CD4-positive, alpha-beta T cell treated with Interferon gamma for 1 hour (primary cell): ENCODE data around the gene KRTAP24-1.

Experiments
- DNase-seq: peaks from one replicate; pipeline ENCODE4 v3.0.0-alpha.2; 2020

Gene KRTAP24-1, protein sequence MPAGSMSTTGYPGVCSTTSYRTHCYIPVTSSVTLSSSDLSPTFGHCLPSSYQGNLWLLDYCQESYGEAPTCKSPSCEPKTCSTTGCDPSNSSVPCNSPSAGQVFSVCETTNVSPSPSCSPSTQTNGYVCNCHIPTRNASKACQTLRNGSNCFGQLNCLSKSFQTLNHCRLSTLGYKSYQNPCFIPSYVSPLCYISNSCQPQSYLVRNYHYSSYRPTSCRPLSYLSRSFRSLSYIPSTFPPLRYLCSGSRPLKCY

DNA sequence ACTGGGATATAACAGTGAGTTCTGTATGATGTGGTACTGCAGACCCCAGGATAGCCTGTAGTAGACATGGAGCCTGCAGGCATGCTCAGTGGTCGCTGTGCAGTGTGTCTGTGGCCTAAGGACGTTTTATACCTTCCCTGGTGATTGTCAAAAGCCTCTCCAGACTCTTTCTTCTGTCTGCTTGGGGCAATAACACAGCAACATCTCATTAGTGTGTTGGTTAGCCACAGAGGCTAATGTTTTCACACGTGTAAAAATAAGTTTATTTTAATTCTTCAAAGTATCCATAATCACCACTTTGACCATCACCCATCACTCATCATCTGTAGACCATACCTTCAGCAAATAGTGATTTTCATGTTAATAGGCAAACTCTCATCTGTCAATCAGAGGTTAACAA, at the start of gene KRTAP24-1:
Gene KRTAP24-1, minus strand, starts transcription at position 101 of the 400 bp plus-strand sequence. Its CDS starts 18 bp downstream, at position 83.
- DNase-seq, result no peak

DNA sequence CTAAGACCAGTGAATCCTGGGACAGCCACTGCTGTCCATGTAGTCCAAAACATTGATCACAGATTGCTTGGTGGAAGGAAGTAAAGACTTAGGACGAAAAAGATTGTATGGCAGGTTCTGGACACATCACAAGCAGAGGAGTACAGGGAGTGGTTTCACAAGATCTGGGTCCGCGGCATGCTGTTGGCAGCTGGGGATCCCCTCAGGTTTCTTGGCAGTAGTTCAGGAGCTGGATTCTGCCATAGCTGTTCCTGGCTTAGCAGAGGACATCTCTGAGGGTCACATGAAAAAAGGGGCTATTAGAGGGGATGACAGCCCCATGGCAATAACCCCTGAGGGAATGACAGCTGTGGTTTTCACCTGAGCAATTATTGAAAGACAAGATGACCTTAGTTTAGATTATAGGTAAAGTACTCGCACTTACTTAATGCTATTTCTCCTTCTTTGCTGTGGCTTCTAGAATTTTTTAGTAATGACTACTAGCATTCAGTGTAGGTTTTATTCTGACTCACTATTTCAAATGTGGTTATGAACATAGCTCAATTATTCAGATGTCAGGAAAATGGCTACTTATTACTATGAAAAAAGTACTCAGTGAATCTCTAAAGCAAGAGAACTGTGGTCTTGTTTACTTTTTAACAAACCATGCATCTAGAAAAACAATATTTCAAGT, 46.6 kb upstream of the KRTAP24-1 start:
- DNase-seq, result no peak

DNA sequence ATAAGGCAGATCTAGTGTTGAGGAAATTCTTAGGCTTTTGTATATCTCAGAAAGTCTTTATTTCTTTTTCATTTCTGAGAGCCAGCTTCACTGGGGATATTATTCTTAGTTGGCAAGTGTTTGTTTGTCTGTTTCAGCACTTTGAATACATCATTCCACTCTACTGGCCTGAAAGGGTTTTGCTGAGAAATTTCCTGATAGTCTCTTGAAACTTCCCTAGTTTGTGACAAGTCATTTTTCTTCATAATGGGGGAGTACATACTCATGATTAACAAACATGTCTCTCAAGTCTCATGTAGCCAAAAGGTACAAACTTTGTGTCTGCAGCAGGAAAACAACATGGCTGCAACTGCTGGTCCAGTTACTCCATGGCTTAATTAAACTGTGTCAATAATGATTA, 43.6 kb upstream of the KRTAP24-1 start:
- no peak for DNase-seq

DNA sequence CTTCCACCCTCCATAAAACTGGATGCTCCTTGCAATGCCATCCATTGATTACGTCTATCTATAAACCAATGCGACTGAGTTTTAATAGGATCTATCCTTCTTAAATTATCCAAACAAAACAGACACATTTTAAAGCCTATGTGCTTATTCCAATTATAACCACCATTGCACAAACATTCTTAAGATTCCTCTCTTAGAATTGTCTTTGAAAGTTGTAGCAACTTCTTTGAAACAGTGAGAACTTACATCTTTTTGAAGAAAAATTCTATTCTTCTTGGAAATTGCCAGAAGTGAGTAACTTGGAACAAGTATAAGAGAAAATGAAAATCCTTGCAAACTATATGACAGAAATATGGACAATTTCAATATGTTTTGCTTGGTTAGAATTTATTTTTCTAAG, 37.5 kb upstream of the KRTAP24-1 start, which contains the start of gene KRTAP26-1:
Gene KRTAP26-1, minus strand, starts transcription at position 101 of the 400 bp plus-strand sequence. CDS start 280 bp downstream, outside the sequence.
- DNase-seq, result no peak

DNA sequence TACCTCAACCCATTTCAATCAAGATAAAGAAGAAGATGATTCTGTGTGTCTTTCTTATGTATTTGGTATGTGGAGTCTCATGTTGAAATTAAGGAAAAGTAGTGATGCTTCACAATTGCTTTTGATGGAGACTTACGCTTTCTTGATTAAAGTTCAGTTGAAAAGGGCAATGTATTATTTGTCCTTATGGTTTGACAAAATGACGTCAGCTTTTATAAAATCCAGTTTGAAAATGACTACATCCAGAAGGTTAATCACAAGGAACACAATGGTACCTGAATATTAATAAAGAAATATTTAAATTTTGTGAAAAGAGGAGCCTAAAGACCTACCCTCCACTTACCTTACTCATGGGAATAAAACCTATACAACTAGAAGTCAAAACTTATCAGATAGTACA, 33.0 kb upstream of the KRTAP24-1 start:
- no peak for DNase-seq

DNA sequence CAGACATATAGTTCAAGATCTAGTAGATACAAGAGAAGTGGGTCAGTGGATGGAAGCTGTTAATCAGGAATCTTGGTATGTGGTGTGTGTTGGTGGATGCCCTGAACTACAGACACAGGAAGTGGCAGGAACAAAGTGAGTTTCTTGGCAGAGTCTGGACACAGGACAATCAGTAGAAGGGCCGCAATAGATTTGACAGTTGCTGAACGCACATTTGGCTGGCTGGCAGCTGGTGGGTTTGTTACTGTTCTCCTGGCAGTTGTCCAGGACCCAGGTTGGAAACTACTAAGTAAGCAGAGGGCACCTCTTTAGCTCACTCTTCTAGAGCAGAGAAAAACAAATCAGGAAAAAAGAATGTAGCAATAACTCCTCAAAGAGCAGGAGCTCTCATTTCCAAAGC, 24.1 kb upstream of the KRTAP24-1 start:
- DNase-seq, result no peak

DNA sequence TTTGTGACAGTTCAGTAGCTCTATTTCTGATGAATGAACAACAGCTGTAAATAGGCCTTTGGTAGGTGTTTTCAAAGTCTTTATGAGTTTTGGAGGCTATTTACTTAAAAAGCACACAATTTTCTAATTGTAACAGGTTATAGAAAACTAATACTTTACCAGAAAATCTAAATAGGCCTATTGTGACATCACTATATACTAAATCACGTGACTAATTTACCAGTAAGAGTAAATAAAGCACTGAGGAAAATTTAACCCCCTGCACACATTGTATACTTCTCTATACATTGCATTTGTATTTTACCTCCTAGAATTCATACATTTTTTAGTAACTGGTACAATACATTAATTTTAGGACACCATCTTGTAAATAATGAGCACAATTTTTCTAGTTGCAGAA, 22.4 kb upstream of the KRTAP24-1 start:
- no peak for DNase-seq

DNA sequence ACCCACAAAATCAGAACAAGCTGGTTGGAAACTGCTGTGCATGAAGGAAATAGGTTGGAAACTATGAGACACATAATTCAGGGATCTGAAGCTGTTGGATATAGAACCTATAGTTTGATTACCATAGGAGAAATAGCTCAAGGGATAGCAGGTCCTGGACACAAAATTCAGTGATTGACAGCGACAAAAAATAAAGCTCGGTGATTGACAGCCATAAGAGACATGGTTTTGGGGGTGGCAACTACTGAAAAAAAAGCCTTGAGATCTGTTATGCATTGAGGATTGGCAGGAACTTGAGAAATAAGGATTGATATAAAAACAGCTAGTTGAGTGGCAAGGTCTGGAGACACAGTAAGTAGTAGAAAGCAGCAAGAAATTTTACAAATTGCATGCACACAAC, 6.5 kb upstream of the KRTAP24-1 start, which contains the start of gene KRTAP25-1:
Gene KRTAP25-1, minus strand, starts transcription at position 300 of the 400 bp plus-strand sequence. Its CDS starts 24 bp downstream, at position 276.
- no peak for DNase-seq

DNA sequence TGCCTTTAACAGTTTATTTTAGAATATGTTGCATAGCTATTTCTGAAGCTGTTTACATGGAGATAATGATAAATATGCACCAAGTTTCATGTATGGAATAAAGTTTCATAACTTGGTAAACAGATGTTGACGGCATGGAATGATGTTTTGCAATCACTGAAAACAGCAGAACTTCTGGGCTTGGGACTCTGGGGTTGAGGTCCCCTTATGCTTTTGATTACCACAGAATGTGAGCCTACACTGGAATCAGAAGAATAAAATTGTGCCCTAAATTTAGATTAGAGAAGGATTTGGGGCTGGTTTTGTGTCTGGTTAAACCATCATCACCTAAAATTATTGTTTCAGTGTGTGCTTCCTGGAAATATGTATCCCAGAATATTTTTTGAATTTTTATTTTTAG, 11.1 kb downstream of the KRTAP24-1 start:
- no peak for DNase-seq

DNA sequence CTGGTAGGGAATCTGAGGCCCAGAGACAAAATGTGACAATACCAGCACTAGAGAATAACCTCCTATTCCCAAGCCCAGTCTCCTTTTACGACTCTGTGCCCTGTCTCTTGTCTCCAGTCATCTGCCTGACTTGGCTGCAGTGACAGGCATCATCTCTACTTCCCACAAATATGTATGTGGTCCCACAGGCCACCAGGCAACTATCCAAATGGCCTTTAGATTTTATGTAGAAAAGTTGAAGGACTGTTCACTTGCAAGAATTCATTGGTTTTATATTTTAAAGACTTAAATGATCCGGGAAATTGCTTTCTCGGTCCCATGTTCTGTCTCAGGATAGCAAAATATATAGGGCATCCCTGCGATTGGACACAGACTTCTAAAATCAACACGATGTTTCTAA, 11.6 kb downstream of the KRTAP24-1 start:
- no peak for DNase-seq

DNA sequence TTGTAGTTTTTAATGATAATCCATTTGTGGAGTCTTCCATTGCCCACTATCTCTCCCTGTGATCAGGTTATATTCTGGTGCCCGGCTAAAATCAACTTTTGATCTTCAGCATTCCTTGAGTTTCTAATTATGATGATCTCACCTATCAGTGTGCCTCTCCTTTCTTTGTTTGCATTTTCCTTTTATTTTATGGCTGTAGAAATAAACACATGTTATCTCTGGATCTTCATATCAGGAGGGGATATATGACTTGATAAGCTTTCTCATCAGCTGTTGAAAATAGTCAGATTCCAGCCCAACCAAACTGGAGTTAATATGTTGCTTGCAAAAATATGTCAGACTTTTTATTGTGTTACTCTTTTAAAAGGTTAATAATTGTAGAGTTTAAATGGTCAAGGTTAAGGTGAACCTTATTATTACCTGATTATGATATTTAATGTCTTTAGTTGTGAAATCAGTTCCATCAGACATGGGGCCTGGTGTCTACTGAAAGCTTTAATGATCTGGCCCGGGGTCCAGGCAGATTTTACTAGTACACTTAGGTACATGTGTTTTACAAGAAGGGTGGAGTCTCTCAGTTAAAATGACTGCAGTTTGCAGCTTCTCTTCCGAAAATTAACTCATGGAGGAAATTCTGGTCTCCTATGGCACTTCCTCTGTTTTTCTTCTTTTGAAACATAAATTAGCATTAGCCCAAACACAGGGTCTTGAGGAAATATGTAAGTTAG, 12.8 kb downstream of the KRTAP24-1 start:
- no peak for DNase-seq

DNA sequence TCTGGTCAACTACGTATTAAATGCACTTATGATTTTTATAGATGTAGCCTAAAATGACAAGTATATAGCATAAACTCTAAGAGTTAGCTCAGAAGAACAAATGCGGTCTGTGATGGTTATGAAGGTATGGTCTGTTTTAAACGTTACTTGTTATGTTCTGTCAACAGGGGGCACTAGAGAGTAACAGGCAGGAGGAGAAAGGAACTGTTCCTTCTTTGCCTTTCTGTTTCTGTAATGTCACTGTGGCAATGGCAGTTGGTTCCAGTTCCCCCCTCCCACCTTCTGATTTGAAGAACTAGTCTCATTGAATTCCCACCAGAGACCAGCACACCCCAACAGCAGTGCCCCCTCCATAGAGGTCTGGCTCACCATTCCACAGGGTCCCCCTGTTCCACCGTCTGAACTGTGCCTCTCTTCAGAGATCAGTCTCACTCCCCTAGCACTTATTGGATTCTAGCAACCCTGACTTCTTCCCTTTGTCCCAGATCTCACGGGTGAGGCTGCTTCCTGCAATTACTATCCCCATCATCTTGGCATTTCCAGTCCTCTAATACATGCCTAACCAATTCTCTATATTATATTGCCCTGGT, 14.0 kb downstream of the KRTAP24-1 start:
- no peak for DNase-seq

DNA sequence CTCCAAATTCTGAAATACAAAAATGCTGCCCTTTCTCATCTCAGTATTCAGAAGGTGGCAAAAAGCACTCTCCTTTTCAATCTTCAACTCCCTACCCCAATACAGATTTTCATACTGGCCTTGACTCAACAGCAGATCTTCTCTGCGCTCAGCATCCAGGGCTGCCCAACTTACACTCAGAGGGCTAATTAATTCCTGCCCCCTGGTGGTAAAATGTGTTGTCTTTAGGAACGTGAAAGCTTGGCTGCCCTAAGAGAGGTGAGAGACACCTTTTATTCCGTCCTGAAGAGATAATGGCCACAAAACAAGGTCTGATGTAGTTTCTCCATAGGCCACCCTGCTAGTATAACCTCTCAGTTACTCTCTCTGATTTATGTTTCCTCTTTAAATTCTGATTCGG, 25.0 kb downstream of the KRTAP24-1 start:
- no peak for DNase-seq

DNA sequence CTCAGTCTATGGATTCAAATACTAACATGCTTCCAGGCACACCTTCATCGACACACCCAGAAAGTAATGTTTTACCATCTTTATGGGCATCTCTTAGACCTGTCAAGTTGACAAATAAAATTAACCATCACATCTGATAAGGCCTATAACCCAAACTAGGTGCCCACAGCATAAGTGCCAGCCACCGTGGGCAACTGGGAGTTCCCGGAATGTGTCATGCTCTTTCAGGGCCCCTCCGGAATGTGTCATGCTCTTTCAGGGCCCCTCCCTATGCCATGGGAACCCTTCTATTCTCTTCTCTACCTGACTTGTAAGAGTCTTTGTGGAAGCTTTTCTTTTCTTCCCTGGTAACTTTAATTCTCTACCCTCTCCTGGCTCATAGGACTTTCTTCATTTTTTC, 26.6 kb downstream of the KRTAP24-1 start:
- no peak for DNase-seq

DNA sequence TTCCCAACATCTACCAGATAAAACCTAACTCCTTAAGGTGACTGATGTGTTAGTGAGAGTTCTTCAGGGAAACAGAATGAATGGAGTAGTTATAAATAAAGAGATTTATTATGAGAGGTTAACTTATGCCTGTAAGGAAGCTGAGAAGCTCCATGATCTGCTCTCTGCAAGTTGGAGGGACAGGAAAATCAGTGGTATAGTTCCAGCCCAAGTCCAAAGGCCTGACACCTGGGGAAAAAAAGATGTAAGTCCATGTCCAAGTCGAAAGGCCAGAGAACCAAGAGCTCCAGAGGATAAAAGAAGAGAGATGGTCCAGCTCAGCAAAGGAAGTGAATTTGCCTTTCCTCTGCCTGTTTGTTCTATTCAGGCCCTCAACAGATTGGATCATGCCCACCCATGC, 27.1 kb downstream of the KRTAP24-1 start:
- DNase-seq, result no peak

DNA sequence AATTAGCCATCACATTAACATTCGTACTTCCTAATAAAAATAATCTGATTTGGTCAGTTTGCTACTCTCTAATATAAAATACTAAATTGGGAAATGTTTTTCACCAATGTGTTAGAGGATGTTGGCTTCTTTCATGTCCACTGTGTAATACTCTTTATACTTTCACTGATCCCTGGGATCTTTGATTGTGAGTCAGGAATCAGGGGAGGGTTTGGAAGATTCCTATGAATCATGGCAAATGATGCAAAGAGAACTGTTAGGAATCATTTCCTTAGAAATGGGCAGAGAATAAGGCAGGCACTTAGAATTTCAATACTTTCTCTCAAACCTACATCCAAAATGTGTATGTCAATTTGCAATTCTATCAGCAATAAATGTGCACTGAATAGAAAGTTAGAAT, 31.0 kb downstream of the KRTAP24-1 start:
- no peak for DNase-seq

DNA sequence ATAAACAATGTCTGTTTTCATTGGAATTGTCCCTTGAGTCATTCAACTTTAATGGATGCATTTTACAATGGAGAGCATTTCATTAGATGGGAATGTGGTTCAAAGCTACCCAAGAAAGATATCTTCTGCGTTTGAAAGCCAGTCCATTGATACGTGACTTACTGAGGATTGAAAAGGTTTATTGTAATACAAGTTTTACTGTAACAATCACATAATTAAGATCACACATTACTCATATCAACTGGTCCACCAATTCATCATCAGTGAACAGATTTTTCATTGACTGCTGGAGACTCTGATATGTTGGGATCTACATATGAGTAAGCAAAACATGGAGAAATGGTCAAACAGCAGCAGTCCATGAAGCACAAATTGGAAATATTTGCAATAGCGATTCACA, 32.8 kb downstream of the KRTAP24-1 start:
- no peak for DNase-seq

DNA sequence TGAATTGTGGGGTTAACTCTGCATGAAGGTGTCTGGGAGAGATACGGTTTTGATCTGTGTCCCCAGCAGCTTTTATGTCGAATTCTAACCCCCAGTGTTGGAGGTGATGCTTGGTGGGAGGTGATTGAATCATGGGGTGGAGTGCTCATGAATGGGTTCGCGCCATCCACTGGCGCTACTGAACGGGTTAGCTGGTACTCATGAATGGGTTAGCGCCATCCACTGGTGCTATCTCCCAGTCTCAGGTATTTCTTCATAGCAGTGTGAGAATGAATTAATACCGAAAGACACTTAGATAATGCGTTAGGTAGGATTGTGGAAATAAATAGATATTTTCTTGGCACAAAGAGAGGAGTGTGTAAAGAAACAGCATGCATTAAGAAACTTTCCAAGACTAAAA, 33.9 kb downstream of the KRTAP24-1 start:
- DNase-seq, result no peak

DNA sequence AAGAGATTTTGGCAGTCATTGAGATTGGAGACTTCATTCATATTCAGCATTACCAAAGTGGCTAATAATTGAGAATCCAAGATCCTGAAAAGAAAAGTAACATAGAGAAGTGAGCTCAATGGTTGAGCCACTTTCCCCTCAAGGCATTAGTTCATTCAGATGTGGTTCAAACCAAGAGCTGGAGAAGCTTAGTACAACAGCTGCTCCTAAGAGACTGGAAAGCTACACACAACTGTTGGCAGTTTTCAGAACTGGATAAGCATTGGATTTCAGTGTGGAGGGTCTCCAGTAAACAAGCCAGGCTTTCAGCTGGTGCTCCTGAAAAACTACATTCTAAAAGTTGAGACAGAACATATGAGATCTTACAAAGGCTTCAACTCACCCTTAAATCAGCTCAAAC, 37.7 kb downstream of the KRTAP24-1 start:
- DNase-seq, result no peak

DNA sequence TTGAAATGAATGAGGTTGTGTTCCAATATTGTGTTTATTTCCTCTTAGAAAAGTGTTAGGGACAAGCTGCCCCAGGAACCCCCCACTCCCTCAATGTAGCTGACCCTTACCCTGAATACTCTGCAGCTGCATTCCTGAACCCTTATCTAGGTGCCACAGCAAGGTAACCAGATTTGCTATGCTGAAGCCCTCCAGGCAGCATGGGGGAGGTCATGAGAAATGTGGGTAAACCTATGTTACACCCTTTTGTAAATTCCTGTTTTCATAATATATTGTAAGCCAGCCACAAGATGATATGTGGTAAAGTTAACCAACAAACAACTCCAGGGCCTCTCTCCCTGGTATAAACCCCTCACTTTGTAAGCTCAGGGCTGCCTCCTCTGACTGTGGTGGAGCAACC, 39.1 kb downstream of the KRTAP24-1 start:
- DNase-seq, result no peak

DNA sequence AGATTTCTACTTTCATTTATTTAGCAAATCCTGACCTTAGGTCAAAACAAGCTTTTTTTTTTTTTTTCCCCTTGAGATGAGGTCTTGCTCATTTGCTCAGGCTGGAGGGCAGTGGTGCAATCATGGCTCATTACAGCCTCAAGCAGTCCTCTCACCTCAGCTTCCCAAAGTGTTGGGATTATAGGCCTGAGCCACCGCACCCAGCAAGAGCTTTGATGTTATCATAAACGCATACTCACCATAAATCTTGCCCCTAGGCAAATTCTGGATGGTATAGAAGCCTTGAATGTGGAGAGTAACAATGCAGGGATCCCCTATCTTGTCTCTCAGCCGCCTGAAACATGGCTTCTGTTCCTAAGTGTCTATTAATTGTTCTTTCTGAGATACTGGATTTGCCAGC, 42.1 kb downstream of the KRTAP24-1 start:
- no peak for DNase-seq

DNA sequence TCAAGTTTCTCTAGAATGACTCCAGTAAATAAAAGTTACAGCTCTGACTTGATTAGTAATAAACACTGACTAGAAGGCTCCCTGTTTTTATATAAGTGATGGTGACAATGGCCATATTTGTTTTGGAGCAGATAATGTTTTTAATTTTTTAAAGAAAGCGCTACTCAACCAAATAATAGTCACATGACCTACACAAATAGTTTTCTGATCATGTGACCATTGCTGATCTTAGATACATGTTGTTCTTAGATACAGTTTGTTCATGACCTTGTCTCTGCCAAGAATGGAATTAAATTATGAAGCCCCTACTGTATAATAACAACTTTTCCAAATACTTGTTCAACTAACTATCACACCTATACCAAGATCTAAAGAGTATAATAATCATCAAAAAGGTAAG, 44.6 kb downstream of the KRTAP24-1 start:
- DNase-seq, result no peak

DNA sequence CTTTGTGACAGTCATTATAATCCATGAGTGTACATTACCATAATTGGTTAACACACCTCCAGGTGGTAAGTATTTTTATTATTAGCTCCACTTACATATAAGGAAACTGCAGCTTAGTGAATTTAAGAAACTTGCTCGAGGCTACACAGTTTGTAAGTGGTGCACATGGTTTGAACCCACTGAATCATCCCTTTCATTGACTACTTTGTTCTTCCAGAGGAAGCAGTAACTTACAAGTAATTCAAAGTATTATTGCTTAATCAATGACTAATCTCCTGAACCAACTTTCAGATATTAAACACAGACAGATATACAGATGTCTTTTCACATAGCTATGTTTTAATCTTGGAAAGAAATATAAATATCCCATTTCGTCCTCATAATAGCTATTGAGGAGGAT, 48.1 kb downstream of the KRTAP24-1 start:
- no peak for DNase-seq

DNA sequence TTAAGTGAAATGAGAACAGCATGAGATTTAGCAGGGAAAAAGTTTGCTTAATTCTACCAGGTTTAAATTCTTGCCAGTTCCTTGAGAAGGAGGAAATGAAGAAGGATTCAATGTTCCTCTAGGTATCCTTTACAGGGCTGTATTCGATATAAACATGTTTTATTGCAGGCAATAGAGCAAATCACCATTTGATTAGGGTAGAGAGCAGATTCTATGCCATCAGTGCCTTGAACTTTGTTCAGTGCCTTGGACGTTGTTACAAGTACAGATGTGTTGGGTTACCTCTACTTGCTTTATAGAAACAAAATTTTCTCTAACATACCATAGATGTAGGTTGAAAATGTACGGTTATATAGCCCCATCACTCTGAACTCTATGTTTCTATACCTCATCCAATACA, 48.7 kb downstream of the KRTAP24-1 start:
- DNase-seq, result no peak
